ENCODE measurements around the gene SLC28A1.

- TF ChIP-seq CTCF (IDR thresholded peaks at IDR 0.05) (no peak), EZH2 (IDR thresholded peaks at IDR 0.05; ENCODE audit: borderline replicate concordance, insufficient read depth, low read depth, low read length, poor library complexity, severe bottlenecking) (no peak)
These were observed 68.7 kb downstream of the SLC28A1 start for GRCh38 chr15:84953136-84953535.

All from B cell (primary cell).